Ishikawa (cell line): Measurements from ENCODE around the gene HOXB7.

ENCODE experiments used
- CREB1 ChIP-seq: IDR thresholded peaks from 2 replicates; pipeline ENCODE4 v1.6.1; 2012; ENCODE audit warnings: low read depth
- EP300 ChIP-seq: IDR thresholded peaks from 2 replicates; pipeline ENCODE4 v1.6.1; 2012; ENCODE audit warnings: borderline replicate concordance
- MAX ChIP-seq: IDR thresholded peaks from 2 replicates; pipeline ENCODE4 v1.6.1; 2012
- RAD21 ChIP-seq: IDR thresholded peaks from 2 replicates; pipeline ENCODE4 v1.6.1; 2012; ENCODE audit warnings: low read depth
- REST ChIP-seq: IDR thresholded peaks from 2 replicates; pipeline ENCODE4 v1.6.1; 2012; ENCODE audit warnings: low read depth, mild to moderate bottlenecking
- TAF1 ChIP-seq: IDR thresholded peaks from 2 replicates; pipeline ENCODE4 v1.6.1; 2012; ENCODE audit warnings: low read depth, mild to moderate bottlenecking
- YY1 ChIP-seq: IDR thresholded peaks from 2 replicates; pipeline ENCODE4 v1.6.1; 2012; ENCODE audit warnings: low read depth
- ZBTB7A ChIP-seq: IDR thresholded peaks from 2 replicates; pipeline ENCODE4 v1.6.1; 2012; ENCODE audit warnings: low read depth

- TF ChIP-seq ZBTB7A = no peak
- TF ChIP-seq REST = no peak
- TF ChIP-seq CREB1 = no peak
- TF ChIP-seq RAD21 = no peak
- TF ChIP-seq MAX = no peak
- TF ChIP-seq TAF1 = no peak
- TF ChIP-seq EP300 = no peak
- no peak for TF ChIP-seq YY1
Measured at GRCh38 chr17:48627623-48628521, 17.1 kb upstream of the HOXB7 start.
